HUES64 (cell line): ENCODE measurements around the gene SARS1.
"Not testable (repeated sequence)": the region's sequence is repeated elsewhere in the genome, so short reads cannot be mapped to it uniquely, and the experiment has no call there.

ENCODE experiments used
- H3K27ac ChIP-seq: 2 replicates; pipeline ENCODE4 v1.7.0; 2013; ENCODE audit warnings: low read depth, low read length, inconsistent platforms
- H3K27me3 ChIP-seq: 2 replicates; pipeline ENCODE4 v1.6.1; 2013; ENCODE audit warnings: mild to moderate bottlenecking, low read length; ENCODE audit not compliant: insufficient read depth
- H3K36me3 ChIP-seq: 2 replicates; pipeline ENCODE4 v1.6.1; 2013; ENCODE audit warnings: mild to moderate bottlenecking, low read length; ENCODE audit not compliant: insufficient read depth
- H3K4me1 ChIP-seq: 2 replicates; pipeline ENCODE4 v1.6.1; 2013; ENCODE audit warnings: mild to moderate bottlenecking, low read length, moderate library complexity; ENCODE audit not compliant: insufficient read depth
- H3K4me3 ChIP-seq: 2 replicates; pipeline ENCODE4 v1.5.1; 2013; ENCODE audit warnings: mild to moderate bottlenecking, low read length, moderate library complexity
- H3K9ac ChIP-seq: 2 replicates; pipeline ENCODE4 v1.6.1; 2013; ENCODE audit warnings: mild to moderate bottlenecking, low read depth, low read length
- H3K9me3 ChIP-seq: 2 replicates; pipeline ENCODE4 v1.6.1; 2013; ENCODE audit warnings: low read depth, low read length; ENCODE audit not compliant: insufficient read depth
- WGBS: fragments of 150-250, 120-280 bp; methylation state at CpG from one replicate; pipeline ENCODE4 v1.1.7; 2013; ENCODE audit warnings: missing lambda C conversion rate; 5-methylcytosine and 5-hydroxymethylcytosine counted together

SARS1 gene

DNA sequence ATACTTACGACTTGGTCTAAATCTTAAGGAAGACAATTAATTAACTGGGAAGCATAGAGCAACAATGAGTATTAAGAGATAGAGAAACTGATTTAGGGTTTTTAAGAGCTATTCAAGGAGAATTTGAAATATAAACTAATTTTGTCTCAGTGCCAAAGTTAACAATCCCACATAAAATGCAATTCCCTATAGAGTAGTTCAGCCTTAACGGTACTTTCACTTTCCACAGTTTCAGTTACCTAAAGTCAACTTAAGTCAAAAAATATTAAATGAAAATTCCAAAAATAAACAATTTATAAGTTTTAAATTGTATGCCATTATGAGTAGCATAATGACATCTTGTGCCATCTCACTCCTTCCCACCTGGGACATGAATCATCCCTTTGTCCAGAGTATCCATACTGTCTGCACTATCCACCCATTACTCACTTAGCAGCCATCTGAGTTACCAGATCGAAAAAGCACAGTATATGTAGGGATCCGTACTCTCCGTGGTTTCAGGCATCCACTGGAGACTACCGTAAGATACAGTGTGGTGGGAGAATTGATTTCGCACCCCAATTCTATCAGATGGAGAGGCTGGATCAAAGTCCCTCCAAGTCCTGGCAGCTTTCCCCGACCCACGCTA, 4.8 kb upstream of the SARS1 start:
- Histone ChIP-seq H3K9ac (no peak overlapping the region), H3K36me3 (no peaks in the 10 kb centered on the region), H3K4me1 (peaks cover 6% of the 10 kb centered on the region), H3K27ac (no peak overlapping the region), H3K27me3 (no peaks in the 10 kb centered on the region), H3K4me3 (no peak overlapping the region), H3K9me3 (no peaks in the 10 kb centered on the region)
- WGBS, result 95% methylated on average over 9 of the region's 9 CpGs

DNA sequence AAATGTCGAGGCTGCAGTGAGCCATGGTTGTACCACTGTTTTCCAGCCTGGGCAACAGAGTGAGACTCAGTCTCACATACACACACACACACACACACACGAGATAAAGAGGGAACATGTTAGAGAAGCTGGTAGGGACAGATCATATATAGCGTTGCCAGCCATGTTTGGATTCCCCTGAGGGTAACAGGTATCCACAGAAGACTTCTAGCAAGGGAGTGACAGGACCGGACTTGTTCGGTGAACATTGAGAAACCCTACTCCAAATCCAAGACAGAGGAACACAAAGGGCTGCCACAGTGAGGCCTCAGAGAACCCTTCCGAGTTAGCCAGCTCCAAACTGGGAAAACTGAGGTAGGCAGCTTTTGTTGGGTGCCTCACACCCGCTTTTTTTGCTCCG, 3.7 kb upstream of the SARS1 start:
- H3K27ac ChIP-seq, result no peak overlapping the region
- H3K9me3 ChIP-seq, result no peaks in the 10 kb centered on the region
- H3K27me3 ChIP-seq, result no peaks in the 10 kb centered on the region
- peaks cover 6% of the 10 kb centered on the region for H3K4me1 ChIP-seq
- H3K36me3 ChIP-seq, result no peaks in the 10 kb centered on the region
- WGBS, result 91% methylated on average over 8 of the region's 8 CpGs
- H3K4me3 ChIP-seq, result no peak overlapping the region
- H3K9ac ChIP-seq, result no peak overlapping the region

DNA sequence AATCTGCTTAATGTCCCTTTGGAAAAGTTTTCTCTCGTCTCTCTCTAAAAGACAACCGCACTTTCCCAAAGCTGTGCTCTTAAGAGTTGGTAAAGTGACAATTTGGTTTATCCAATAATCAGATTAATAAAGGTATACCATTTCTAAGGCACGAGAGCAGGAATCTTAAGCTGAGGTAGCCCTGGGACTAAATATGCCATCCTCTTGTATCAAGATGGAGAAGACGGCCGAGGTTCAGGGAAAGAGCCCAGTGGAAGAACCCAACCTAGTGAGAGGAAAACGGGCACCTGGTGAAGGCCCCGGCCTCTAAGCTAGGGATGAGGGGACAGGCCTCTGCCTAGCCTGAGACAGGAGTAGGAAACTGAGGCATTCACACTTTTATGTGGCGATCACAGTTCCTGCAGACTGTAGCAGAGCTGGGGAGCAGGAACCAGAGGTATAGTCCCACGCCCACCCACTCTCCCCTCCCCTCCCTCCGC, 334 bp upstream of the SARS1 start:
- no peak overlapping the region for H3K9ac ChIP-seq
- 46% methylated on average over 10 of the region's 10 CpGs for WGBS
- peaks cover 12% of the 10 kb centered on the region for H3K4me1 ChIP-seq
- peaks cover 7% of the 10 kb centered on the region; the same call in 1 of the 2 replicates for H3K36me3 ChIP-seq
- H3K27me3 ChIP-seq, result no peaks in the 10 kb centered on the region
- peak overlapping the region; percentile 100 for H3K4me3 ChIP-seq
- H3K9me3 ChIP-seq, result no peaks in the 10 kb centered on the region
- H3K27ac ChIP-seq, result peak overlapping the region; percentile 25; the same call in 1 of the 2 replicates

DNA sequence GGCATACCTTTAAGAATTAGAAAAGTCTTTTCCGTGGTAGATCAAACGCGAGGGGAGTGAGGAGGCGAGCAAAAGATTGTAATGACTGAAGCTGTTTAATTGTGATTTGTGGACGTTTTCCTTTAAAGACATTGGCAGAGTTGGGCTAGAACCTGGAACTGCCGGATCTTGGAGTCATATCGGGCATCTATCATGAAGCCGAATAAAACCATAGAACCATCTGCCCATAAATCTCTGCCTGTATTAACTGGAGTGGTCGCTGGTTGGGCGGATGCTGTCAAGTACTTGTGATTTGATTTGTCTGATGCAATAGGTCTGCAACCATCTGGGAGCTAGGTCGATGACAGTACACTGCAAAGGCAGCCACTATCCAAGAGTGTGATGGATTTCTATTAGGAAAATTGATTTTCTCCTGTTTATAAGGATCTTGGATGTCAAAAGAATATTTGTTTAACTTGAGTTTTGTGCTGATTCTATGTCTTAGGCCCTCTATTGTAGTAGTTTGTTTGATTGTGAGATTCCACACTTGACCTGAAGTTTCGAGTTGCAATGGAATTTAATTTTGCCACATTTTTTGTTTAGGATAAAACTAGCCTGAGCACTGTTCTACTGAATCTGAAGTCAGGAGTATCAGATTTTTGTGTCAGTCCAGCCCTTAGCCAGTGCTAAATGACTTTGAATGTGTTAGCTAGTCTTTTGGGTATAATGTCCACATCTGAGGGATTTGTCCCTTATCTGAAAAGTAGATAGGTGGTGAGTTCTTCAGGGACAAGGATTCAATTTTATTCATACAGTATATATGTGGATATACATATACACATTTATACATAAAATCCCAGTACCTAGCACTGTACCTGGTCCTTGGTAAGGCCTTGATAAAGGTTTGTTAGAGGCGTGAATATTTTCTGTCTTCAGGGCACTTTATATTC, 1.2 kb downstream of the SARS1 start:
- Histone ChIP-seq H3K36me3 (peaks cover 7% of the 10 kb centered on the region; the same call in 1 of the 2 replicates), H3K4me3 (peak overlapping the region; percentile 100), H3K4me1 (peaks cover 12% of the 10 kb centered on the region), H3K27me3 (no peaks in the 10 kb centered on the region), H3K27ac (peak overlapping the region; percentile 71; the same call in 1 of the 2 replicates), H3K9me3 (no peaks in the 10 kb centered on the region), H3K9ac (peak overlapping the region; percentile 88)
- 18% methylated on average over 13 of the region's 13 CpGs for WGBS

DNA sequence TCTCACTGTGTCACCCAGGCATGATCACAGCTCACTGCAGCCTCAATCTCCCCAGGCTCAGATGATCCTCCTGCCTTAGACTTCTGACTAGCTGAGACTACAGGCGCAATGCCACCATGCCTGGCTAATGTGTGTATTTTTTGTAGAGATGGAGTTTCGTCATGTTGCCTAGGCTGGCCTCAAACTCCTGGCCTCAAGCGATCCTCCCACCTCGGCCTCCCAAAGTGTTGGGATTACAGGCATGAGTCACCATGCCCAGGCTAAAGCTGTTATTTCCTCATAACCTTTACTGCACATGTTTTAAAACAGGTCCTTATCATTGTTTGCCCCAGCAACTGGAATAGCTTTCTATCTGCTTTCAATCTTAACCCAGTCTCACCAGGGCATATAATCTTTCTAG, 2.9 kb downstream of the SARS1 start:
- no peaks in the 10 kb centered on the region for H3K27me3 ChIP-seq
- H3K36me3 ChIP-seq, result peaks cover 12% of the 10 kb centered on the region
- H3K9me3 ChIP-seq, result no peaks in the 10 kb centered on the region
- H3K4me3 ChIP-seq, result no peak overlapping the region
- no peak overlapping the region for H3K9ac ChIP-seq
- H3K27ac ChIP-seq, result no peak overlapping the region
- 95% methylated on average over 4 of the region's 4 CpGs for WGBS
- H3K4me1 ChIP-seq, result peaks cover 12% of the 10 kb centered on the region

DNA sequence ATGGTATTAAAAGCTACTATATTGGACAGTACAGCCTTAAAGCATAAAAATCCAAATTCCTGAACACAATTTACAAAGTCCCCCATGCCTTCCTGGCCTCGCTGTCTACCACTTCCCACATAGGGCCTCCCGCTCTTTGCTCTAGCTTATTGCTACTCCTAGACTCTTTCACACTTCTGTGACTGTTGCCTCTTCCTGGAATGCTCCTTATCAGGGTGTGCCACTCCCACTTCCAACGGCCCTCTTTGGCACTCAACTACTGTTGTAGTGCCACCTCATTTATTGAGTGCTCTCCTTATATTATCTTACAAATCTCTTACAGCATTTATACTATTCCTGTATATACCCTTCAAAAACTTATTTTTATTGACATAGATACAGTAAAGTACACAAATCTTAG, 4.8 kb downstream of the SARS1 start:
- peaks cover 6% of the 10 kb centered on the region for H3K4me1 ChIP-seq
- no peak overlapping the region for H3K4me3 ChIP-seq
- no peaks in the 10 kb centered on the region for H3K27me3 ChIP-seq
- H3K9ac ChIP-seq, result no peak overlapping the region
- H3K36me3 ChIP-seq, result peaks cover 13% of the 10 kb centered on the region
- no peak overlapping the region for H3K27ac ChIP-seq
- WGBS, result 85% methylated on average over 3 of the region's 3 CpGs
- no peaks in the 10 kb centered on the region for H3K9me3 ChIP-seq

DNA sequence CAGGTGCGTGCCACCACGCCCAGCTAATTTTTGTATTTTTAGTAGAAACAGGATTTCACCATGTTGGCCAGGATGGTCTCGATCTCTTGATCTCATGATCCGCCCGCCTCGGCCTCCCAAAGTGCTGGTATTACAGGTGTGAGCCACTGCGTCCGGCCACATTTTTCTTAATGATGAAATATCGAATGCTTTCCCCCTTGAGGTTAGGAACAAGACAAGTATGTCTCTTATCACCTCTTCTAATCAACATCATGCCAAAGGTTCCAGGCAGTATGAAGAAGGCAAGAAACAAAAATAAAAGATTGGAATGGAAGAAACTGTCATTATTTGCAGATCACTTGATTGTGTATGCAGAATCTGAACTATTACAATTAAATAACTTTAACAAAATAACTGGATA, 7.5 kb downstream of the SARS1 start:
- not testable (repeated sequence) for H3K4me3 ChIP-seq, H3K27ac ChIP-seq, H3K9ac ChIP-seq, H3K27me3 ChIP-seq, H3K9me3 ChIP-seq
- WGBS, result 97% methylated on average over 9 of the region's 9 CpGs
- H3K36me3 ChIP-seq, result peaks cover 13% of the 10 kb centered on the region
- peaks cover 10% of the 10 kb centered on the region for H3K4me1 ChIP-seq

DNA sequence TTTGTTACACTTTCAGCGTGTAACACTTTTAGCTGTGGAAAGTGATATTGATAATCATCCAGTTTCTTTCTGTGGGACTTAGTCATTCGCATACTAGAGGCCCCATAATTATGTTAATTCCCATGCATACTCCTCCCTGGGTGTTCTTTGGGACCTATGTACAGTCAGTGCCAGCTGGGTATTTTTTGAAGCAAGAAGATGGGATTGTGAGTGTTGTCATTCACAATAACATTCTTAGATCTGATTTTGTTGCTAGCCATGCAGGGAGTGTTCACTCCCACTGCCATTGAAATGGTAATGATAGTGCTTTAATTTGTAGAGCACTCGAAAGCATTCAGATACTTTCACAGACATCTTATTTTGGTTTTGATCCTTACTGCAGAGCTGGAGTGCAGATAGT, 11.6 kb downstream of the SARS1 start:
- peaks cover 20% of the 10 kb centered on the region for H3K36me3 ChIP-seq
- no peak overlapping the region for H3K9ac ChIP-seq
- H3K4me1 ChIP-seq, result peaks cover 31% of the 10 kb centered on the region
- H3K4me3 ChIP-seq, result no peak overlapping the region
- peak overlapping the region; percentile 0; the same call in 1 of the 2 replicates for H3K27ac ChIP-seq
- WGBS, result 69% methylated on average over 3 of the region's 3 CpGs
- H3K27me3 ChIP-seq, result no peaks in the 10 kb centered on the region
- H3K9me3 ChIP-seq, result no peaks in the 10 kb centered on the region

DNA sequence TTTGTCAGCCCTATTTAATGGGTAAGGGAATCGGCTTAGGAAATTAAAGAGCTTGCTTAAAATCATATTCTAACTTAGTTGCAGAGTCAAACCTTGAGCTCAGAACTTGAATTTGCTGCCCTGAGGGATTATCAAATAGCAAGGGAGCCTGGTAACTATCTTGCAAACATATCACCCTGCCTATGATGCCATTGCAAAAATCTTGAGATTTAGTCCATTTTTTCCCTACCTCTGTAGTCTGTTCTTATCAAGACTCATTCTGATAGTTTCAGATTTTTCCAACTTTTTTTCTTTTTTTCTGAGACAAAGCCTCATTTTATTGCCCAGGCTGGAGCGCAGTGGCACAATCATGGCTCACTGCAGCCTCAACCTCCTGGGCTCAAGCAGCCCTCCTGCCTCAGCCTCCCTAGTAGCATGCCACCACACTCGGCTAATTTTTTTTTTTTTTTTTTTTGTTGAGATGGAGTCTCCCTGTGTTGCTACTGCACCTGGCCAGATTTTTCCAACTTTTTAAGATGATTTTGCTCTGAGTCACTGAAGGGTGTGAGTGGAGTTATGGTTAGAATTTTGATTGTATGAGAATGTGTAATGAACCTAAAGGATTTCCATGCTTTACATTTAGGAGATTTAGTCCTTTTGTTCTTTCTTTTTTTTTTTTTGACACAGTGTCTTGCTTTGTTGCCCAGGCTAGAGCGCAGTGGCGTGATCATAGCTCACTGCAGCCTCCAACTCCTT, 12.2 kb downstream of the SARS1 start:
- Histone ChIP-seq H3K4me1 (peaks cover 37% of the 10 kb centered on the region), H3K27ac (no peak overlapping the region; the same call in 1 of the 2 replicates), H3K9me3 (no peaks in the 10 kb centered on the region), H3K36me3 (peaks cover 22% of the 10 kb centered on the region), H3K27me3 (no peaks in the 10 kb centered on the region), H3K4me3 (no peak overlapping the region), H3K9ac (no peak overlapping the region)
- WGBS, result 97% methylated on average over 5 of the region's 5 CpGs

DNA sequence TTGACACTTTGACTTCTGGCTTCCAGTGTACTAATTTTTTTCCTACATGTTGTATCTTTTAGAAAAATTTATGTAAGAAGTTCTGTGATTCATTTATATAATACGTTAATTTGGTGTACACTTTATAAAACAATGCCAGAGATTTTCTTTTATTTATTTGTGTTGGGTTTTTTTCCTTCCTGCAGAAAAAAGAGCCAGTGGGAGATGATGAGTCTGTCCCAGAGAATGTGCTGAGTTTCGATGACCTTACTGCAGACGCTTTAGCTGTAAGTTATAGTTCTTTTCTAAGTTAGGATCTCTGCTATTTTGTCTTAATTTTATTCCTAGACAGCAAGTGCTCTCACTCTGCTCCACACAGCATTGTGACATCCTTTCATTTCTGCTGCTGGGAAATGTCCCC, 14.4 kb downstream of the SARS1 start:
- Histone ChIP-seq H3K36me3 (peaks cover 38% of the 10 kb centered on the region), H3K4me1 (peaks cover 43% of the 10 kb centered on the region), H3K27me3 (no peaks in the 10 kb centered on the region), H3K9me3 (no peaks in the 10 kb centered on the region), H3K27ac (no peak overlapping the region), H3K9ac (no peak overlapping the region), H3K4me3 (no peak overlapping the region)
- WGBS, result 78% methylated on average over 2 of the region's 3 CpGs
